ENCODE results near the gene NBEA.

DNA sequence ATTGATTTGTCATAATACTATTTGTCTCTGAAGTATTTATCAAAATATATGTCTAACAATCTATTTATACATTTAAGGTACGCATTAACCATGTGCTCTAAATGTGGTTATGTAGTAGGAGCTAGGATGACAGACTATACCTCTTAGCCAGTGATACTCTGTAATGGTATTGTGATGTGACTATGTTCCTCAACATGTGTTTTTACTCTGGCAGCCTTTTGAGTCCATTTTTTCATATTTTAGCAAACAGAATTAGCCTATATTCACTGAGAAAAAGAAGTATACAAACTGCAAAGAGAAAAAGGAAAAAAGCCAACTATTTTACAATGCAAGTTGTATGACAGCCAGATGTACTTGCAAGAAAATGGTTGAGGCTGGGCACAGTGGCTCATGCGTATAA lies 507.8 kb downstream of the NBEA start:
- no peak for TF ChIP-seq POLR2A (IDR thresholded peaks at IDR 0.05)
- TF ChIP-seq, protein P1, sequence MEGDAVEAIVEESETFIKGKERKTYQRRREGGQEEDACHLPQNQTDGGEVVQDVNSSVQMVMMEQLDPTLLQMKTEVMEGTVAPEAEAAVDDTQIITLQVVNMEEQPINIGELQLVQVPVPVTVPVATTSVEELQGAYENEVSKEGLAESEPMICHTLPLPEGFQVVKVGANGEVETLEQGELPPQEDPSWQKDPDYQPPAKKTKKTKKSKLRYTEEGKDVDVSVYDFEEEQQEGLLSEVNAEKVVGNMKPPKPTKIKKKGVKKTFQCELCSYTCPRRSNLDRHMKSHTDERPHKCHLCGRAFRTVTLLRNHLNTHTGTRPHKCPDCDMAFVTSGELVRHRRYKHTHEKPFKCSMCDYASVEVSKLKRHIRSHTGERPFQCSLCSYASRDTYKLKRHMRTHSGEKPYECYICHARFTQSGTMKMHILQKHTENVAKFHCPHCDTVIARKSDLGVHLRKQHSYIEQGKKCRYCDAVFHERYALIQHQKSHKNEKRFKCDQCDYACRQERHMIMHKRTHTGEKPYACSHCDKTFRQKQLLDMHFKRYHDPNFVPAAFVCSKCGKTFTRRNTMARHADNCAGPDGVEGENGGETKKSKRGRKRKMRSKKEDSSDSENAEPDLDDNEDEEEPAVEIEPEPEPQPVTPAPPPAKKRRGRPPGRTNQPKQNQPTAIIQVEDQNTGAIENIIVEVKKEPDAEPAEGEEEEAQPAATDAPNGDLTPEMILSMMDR (IDR thresholded peaks at IDR 0.05): no peak

All from thyroid gland (tissue), 4 donors.